Smooth muscle cell (in vitro differentiated cells): Measurements from ENCODE around the gene PRPSAP2. TPM values are rescaled to one million over a fixed set of nuclear protein-coding genes. Genes with fewer than 3 reads are reported as not detected.
A peak's percentile ranks its signal among the peaks of the same experiment; 100 is the strongest.

Source experiments
- DNase-seq: peaks from one replicate; lab custom pipeline; 2025; ENCODE audit not compliant: unreplicated experiment; lab: John Stamatoyannopoulos, UW
- H2AFZ ChIP-seq: fragments of 200-600 bp; sonication (generic); 2 replicates; pipeline ENCODE4 v1.6.0; 2016; ENCODE audit warnings: antibody characterized with exemption, low read depth, mild to moderate bottlenecking
- H3F3A ChIP-seq: fragments of 200-600 bp; sonication (generic); 2 replicates; pipeline ENCODE4 v1.6.0; 2017; ENCODE audit warnings: antibody characterized with exemption, low read depth
- H3K27ac ChIP-seq: fragments of 200-600 bp; sonication (generic); 2 replicates; pipeline ENCODE4 v1.5.1; 2016; ENCODE audit warnings: low read depth, mild to moderate bottlenecking
- H3K27me3 ChIP-seq: fragments of 200-600 bp; sonication (generic); 2 replicates; pipeline ENCODE4 v1.6.1; 2016; ENCODE audit warnings: low read depth, mild to moderate bottlenecking
- H3K36me3 ChIP-seq: fragments of 200-600 bp; sonication (generic); 2 replicates; pipeline ENCODE4 v1.5.1; 2016; ENCODE audit warnings: low read depth
- H3K4me1 ChIP-seq: fragments of 200-600 bp; sonication (generic); 2 replicates; pipeline ENCODE4 v1.5.1; 2016; ENCODE audit warnings: low read depth
- H3K4me2 ChIP-seq: fragments of 200-600 bp; sonication (generic); 2 replicates; pipeline ENCODE4 v1.6.0; 2016; ENCODE audit warnings: mild to moderate bottlenecking
- H3K4me3 ChIP-seq: fragments of 200-600 bp; sonication (generic); 2 replicates; pipeline ENCODE4 v1.5.1; 2016; ENCODE audit warnings: mild to moderate bottlenecking
- H3K79me2 ChIP-seq: fragments of 200-600 bp; sonication (generic); 2 replicates; pipeline ENCODE4 v1.6.0; 2016; ENCODE audit warnings: low read depth, mild to moderate bottlenecking
- H3K9ac ChIP-seq: fragments of 200-600 bp; sonication (generic); 2 replicates; pipeline ENCODE4 v1.6.0; 2016; ENCODE audit warnings: low read depth
- H3K9me3 ChIP-seq: fragments of 200-600 bp; sonication (generic); replicated peaks from 2 replicates; pipeline ENCODE4 v1.5.1; 2016; ENCODE audit warnings: low read depth
- H4K20me1 ChIP-seq: fragments of 200-600 bp; sonication (generic); 2 replicates; pipeline ENCODE4 v1.6.0; 2016; ENCODE audit warnings: low read depth
- WGBS: methylation state at CpG from one replicate; pipeline ENCODE4 v1.1.7; 2016; ENCODE audit warnings: low lambda C conversion rate; 5-methylcytosine and 5-hydroxymethylcytosine counted together
- polyA plus RNA-seq: library from polyadenylated mRNA; unstranded; fragments of >200 nt; fragmentation: Nextera tagmentation; extraction: Ambion mirVana; gene quantifications from 2 replicates; pipeline ENCODE4 v1.2.1, GENCODE V29; 2016
- total RNA-seq: library from RNA; depleted of rRNA; stranded (reverse); fragments of >200 nt; gene quantifications from 2 replicates; pipeline ENCODE4 v1.2.3, GENCODE V29; 2014
- TF ChIP-seq, protein P1 (sequence below): fragments of 200-600 bp; sonication (generic); IDR thresholded peaks from 2 replicates; pipeline ENCODE4 v1.5.1; 2017; ENCODE audit warnings: borderline replicate concordance, mild to moderate bottlenecking, antibody characterized with exemption; ENCODE audit not compliant: insufficient read depth, poor library complexity, severe bottlenecking

Gene PRPSAP2
- total and polyA plus RNA-seq, 2 experiments from 2014 or later: 24.0 to 39.8 TPM

DNA sequence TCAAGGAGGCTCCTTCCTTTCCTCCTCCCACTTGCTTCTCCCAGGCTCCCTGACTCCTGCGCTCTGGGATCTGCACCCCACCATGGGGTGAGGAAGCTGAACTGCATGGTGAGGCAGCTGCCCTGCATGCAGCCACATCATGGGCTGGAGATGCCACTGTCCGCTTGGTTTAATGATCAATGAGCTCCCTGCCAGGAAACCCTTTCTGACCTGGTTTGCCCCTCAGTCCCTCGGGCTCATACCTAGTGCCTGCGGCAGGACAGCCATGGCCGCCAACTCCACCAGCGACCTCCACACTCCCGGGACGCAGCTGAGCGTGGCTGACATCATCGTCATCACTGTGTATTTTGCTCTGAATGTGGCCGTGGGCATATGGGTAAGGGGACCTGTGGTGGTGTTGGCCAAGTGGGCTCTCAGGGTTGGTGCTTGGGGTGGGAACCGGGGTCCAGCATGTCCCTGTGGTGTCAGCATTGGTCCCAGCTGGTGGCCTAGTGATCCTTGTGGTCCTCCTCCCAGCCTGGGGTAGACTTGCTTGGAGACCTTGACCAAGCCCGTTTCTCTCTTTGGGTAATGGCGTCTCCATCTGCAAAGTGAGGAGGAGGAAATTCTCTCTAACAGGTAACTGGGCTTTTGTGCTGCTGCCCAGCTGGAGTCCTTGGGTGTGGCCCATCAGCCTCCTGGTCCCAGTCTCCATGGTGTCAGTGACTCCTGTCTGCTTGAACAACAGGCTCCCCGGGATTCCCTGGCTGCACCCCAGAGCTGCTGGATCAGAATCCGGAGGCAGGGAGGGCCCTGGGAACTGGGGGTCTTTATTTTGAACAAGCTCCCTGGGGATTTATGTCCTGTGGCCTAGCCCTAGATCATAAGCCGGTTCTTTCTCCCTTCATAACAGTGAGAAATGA, 94.3 kb downstream of the PRPSAP2 start, which contains the start of gene SLC5A10:
TSS of gene SLC5A10 (plus strand) at position 225 of the 902 bp plus-strand sequence. CDS start at position 266, 41 bp downstream.
- WGBS: 93% methylated on average over 17 of the region's 17 CpGs
- H3K27me3 ChIP-seq: no peaks in the 10 kb centered on the region
- H2AFZ ChIP-seq: no peak within 1 kb of the TSS
- H3K4me2 ChIP-seq: no peak within 1 kb of the TSS
- H3K79me2 ChIP-seq: no peaks in the 10 kb centered on the region
- H3K9me3 ChIP-seq: no peaks in the 10 kb centered on the region
- TF ChIP-seq, protein P1, sequence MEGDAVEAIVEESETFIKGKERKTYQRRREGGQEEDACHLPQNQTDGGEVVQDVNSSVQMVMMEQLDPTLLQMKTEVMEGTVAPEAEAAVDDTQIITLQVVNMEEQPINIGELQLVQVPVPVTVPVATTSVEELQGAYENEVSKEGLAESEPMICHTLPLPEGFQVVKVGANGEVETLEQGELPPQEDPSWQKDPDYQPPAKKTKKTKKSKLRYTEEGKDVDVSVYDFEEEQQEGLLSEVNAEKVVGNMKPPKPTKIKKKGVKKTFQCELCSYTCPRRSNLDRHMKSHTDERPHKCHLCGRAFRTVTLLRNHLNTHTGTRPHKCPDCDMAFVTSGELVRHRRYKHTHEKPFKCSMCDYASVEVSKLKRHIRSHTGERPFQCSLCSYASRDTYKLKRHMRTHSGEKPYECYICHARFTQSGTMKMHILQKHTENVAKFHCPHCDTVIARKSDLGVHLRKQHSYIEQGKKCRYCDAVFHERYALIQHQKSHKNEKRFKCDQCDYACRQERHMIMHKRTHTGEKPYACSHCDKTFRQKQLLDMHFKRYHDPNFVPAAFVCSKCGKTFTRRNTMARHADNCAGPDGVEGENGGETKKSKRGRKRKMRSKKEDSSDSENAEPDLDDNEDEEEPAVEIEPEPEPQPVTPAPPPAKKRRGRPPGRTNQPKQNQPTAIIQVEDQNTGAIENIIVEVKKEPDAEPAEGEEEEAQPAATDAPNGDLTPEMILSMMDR: peak; percentile 12
- no peaks in the 10 kb centered on the region for H4K20me1 ChIP-seq
- H3K27ac ChIP-seq: no peak within 1 kb of the TSS
- no peaks in the 10 kb centered on the region for H3K36me3 ChIP-seq
- H3K4me3 ChIP-seq: no peak within 1 kb of the TSS
- H3K9ac ChIP-seq: no peak within 1 kb of the TSS
- H3F3A ChIP-seq: no peaks in the 10 kb centered on the region
- H3K4me1 ChIP-seq: no peaks in the 10 kb centered on the region
- no peak for DNase-seq

DNA sequence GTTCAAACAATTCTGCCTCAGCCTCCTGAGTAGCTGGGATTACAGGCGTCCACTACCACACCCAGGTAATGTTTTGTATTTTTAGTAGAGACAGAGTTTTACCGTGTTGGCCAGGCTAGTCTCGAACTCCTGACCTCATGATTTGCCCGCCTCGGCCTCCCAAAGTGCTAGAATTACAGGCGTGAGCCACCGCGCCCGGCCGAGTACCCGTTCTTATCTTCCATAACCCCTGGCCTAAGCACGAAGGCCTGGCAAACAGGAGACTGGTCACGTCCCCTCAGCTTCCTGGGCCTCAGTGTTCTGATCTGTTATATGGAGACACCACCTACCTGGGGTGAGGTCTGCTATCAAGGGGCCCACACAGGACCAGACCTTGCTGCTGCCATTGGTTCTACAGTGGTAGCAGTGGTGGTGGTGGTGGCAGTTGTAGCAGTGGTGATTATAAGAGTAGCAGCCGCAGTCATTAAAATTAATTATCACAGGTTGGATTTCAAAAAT, 95.3 kb downstream of the PRPSAP2 start:
- 96% methylated on average over 14 of the region's 14 CpGs for WGBS

DNA sequence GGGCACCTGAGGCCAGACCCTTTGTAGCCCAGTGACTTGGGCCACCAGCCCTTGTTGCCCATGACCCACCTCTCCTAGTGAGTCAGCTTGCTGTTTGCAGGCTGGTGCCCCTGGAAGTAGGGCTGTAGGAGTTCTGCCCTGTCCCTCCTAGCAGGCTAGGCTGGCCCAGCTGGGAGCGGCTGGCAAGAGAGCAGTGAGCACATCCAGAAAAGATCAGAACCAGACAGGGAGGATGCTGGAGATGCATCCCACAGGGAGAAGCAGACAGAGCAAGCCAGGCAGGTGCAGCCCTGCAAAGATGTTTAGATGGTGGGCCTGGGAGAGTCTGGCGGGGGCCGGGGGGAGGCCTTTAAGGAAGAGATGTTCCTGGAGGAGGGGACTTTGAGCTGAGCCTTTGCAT, 96.4 kb downstream of the PRPSAP2 start:
- Histone ChIP-seq H3K4me1 (no peaks in the 10 kb centered on the region), H2AFZ (no peak overlapping the region), H3K79me2 (no peaks in the 10 kb centered on the region), H3F3A (no peaks in the 10 kb centered on the region), H3K27ac (no peak overlapping the region), H3K27me3 (no peaks in the 10 kb centered on the region), H3K9ac (no peak overlapping the region), H3K36me3 (no peaks in the 10 kb centered on the region), H4K20me1 (no peaks in the 10 kb centered on the region), H3K4me2 (no peak overlapping the region), H3K9me3 (no peaks in the 10 kb centered on the region), H3K4me3 (no peak overlapping the region)
- TF ChIP-seq, protein P1: no peak
- 92% methylated on average over 3 of the region's 3 CpGs for WGBS
- DNase-seq: no peak

More for the DNA sequence above, 95.3 kb downstream of the PRPSAP2 start:
- no peaks in the 10 kb centered on the region for H4K20me1 ChIP-seq
- H3K27ac ChIP-seq: no peak overlapping the region
- no peaks in the 10 kb centered on the region for H3K36me3 ChIP-seq
- no peaks in the 10 kb centered on the region for H3K9me3 ChIP-seq
- H3K4me3 ChIP-seq: no peak overlapping the region
- no peak for DNase-seq
- no peak overlapping the region for H3K4me2 ChIP-seq
- TF ChIP-seq, protein P1: no peak
- no peaks in the 10 kb centered on the region for H3K27me3 ChIP-seq
- no peak overlapping the region for H2AFZ ChIP-seq
- no peak overlapping the region for H3K9ac ChIP-seq
- no peaks in the 10 kb centered on the region for H3F3A ChIP-seq
- no peaks in the 10 kb centered on the region for H3K79me2 ChIP-seq
- H3K4me1 ChIP-seq: no peaks in the 10 kb centered on the region
